H1 (cell line): ENCODE measurements around the gene MEMO1. TPM values are rescaled to one million over a fixed set of nuclear protein-coding genes. Genes with fewer than 3 reads are reported as not detected.

Experiments used
- POU5F1 ChIP-seq: IDR thresholded peaks from 2 replicates; pipeline ENCODE4 v1.6.1; 2011; ENCODE audit warnings: low read depth, mild to moderate bottlenecking, low read length, moderate library complexity
- RXRA ChIP-seq: IDR thresholded peaks from 2 replicates; pipeline ENCODE4 v1.6.1; 2011; ENCODE audit warnings: low read depth, mild to moderate bottlenecking, low read length, moderate library complexity; ENCODE audit not compliant: insufficient read depth
- SIN3A ChIP-seq, 2 experiments: IDR thresholded peaks in 1 of 2; conservative IDR thresholded peaks in 1 of 2; 2 replicates each; pipeline ENCODE4 v1.6.1; 2011 to 2012; ENCODE audit warnings: low read length in 2 of 2, improper control_type of control experiment in 1 of 2, low read depth in 1 of 2, mild to moderate bottlenecking in 1 of 2
- polyA plus RNA-seq, 7 experiments: library from polyadenylated mRNA; depleted of rRNA in 3 of 7; stranded (reverse) in 5 of 7; unstranded in 2 of 7; fragments of >200 nt in 5 of 7; fragments of 200-250 nt in 2 of 7; gene quantifications; 1 replicate in 5 of 7; 2 replicates in 1 of 7; 4 replicates in 1 of 7; pipeline versions ENCODE4 v1.2.1 to v1.2.3, GENCODE V29; 2011 to 2013; ENCODE audit warnings: missing spikeins in 2 of 7, mixed read lengths in 2 of 7
- total RNA-seq: library from RNA; stranded (reverse); fragmentation: NEBNext Ultra II Directional; extraction: Animal tissue kit (Norgen Biotek cat#: 25700); gene quantifications from 2 replicates; pipeline ENCODE4 v1.2.1, GENCODE V29; 2021
- TF ChIP-seq, protein P1 (sequence below): IDR thresholded peaks from 2 replicates; pipeline ENCODE4 v1.6.1; 2011; ENCODE audit warnings: low read length, improper control_type of control experiment

Gene MEMO1
- total and polyA plus RNA-seq, 2 of the 8 experiments (the other 6 are each of a cell fraction or from before 2014, with no cell fraction given): 26.9 to 54.7 TPM

DNA sequence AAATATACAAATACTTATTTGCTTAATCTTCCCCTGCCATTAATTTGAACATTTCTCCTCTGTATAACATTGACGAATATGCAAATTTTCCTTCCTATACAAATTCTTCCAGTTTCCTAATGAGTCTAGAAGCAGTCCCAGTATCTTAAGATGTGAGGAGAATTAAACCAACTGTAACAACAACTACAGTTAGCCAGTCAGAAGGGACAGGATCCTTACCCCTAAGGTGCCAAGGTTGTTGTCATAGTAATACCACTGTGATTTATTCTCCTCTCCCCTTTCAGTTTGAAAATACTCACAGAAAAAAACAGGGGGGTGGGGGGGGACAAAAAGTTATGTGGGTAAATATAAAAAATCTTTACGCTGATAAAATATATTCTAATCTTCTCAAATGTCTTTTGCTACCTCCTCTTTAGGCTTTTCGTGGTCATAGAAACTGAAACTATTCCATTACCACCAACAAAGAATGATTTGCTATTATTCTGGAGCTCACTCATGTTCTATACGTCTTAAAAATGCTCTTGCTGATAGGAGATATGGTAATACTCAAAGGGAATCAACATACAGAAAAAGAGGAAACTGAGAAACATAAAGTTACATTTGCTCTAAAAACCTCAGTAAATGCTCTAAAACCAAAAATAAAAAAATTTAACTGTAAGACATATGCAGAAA is 107.6 kb downstream of the MEMO1 start (continued):
- TF ChIP-seq, protein P1, sequence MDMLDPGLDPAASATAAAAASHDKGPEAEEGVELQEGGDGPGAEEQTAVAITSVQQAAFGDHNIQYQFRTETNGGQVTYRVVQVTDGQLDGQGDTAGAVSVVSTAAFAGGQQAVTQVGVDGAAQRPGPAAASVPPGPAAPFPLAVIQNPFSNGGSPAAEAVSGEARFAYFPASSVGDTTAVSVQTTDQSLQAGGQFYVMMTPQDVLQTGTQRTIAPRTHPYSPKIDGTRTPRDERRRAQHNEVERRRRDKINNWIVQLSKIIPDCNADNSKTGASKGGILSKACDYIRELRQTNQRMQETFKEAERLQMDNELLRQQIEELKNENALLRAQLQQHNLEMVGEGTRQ: no peak
- TF ChIP-seq POU5F1 (no peak), SIN3A (conservative IDR thresholded peaks at IDR 0.05 in 1 of 2, IDR thresholded peaks at IDR 0.05 in 1 of 2; ENCODE audit: low read depth in 1 of 2, low read length in 2 of 2) (no peak), RXRA (no peak)
